A549 (cell line): ENCODE measurements around the gene BRD1. TPM values are rescaled to one million over a fixed set of nuclear protein-coding genes. Genes with fewer than 3 reads are reported as not detected.

Source experiments
- ATAC-seq, 2 experiments: fragments of 200-7000 bp in 1 of 2; fragments of >200 bp in 1 of 2; cut with Nextera tagmentation in 1 of 2; cut with Tn5 transposase in 1 of 2; 3 replicates each; pipeline versions ENCODE4 v1.8.0 to v1.9.1; 2018 to 2020; ENCODE audit warnings: mild to moderate bottlenecking in 1 of 2, moderate library complexity in 1 of 2
- CTCF ChIA-PET: fragments of 300-600 bp; sonication (Branson Sonifier 250); formaldehyde crosslinking; extraction: SDS; loops from one replicate; lab custom pipeline; 2021; ENCODE audit warnings: antibody characterized with exemption, inconsistent platforms; lab: Yijun Ruan, JAX
- POLR2A ChIA-PET: fragments of 350-600 bp; formaldehyde crosslinking; extraction: SDS; loops from one replicate; lab custom pipeline; 2021; ENCODE audit warnings: antibody characterized with exemption, inconsistent platforms; lab: Yijun Ruan, JAX
- DNase-seq, 2 experiments: peaks; one replicate each; pipeline versions ENCODE4 v3.0.0 to v3.0.0-alpha.2; 2011 to 2016; ENCODE audit warnings: low read depth in 1 of 2, low spot score in 1 of 2
- FAIRE-seq: peaks from 2 replicates; lab custom pipeline; 2011; peaks lifted over from hg19 to GRCh38; lab: Jason Lieb, UNC
- H3K27ac ChIP-seq, 2 experiments: fragments of >200 bp; sonication (Bioruptor Twin); formaldehyde crosslinking; 3 replicates each; pipeline ENCODE4 v1.5.1; 2016 to 2017
- H3K4me1 ChIP-seq: fragments of >200 bp; sonication (Bioruptor Twin); formaldehyde crosslinking; 3 replicates; pipeline ENCODE4 v1.6.1; 2016
- H3K4me2 ChIP-seq: fragments of >200 bp; sonication (Bioruptor Twin); formaldehyde crosslinking; 3 replicates; pipeline ENCODE4 v1.6.1; 2016
- H3K4me3 ChIP-seq: fragments of >200 bp; sonication (Bioruptor Twin); formaldehyde crosslinking; 3 replicates; pipeline ENCODE4 v1.5.1; 2016
- H3K9me3 ChIP-seq: fragments of >200 bp; sonication (Bioruptor Twin); formaldehyde crosslinking; 3 replicates; pipeline ENCODE4 v1.6.1; 2016
- CEBPB ChIP-seq, 2 experiments: fragments of >200 bp in 1 of 2; sonication (Bioruptor Twin) in 1 of 2; formaldehyde crosslinking in 1 of 2; IDR thresholded peaks; 2 replicates each; pipeline ENCODE4 v1.6.1; 2012 to 2016
- EHF ChIP-seq: fragments of 250-450 bp; sonication (Bioruptor Pico); IDR thresholded peaks from 2 replicates; pipeline ENCODE4 v1.5.0; 2020; ENCODE audit warnings: mild to moderate bottlenecking
- EP300 ChIP-seq, 2 experiments: fragments of >200 bp; sonication (Bioruptor Twin); formaldehyde crosslinking; IDR thresholded peaks; 2 replicates in 1 of 2; 3 replicates in 1 of 2; pipeline ENCODE4 v1.6.1; 2016 to 2017
- ESRRA ChIP-seq: fragments of 150-350 bp; IDR thresholded peaks from 2 replicates; pipeline ENCODE4 v1.6.1; 2014; ENCODE audit warnings: mild to moderate bottlenecking, low read length, borderline replicate concordance
- HDAC2 ChIP-seq: fragments of 200-600 bp; sonication (generic); IDR thresholded peaks from 2 replicates; pipeline ENCODE4 v1.6.1; 2016
- HOXA7 ChIP-seq: fragments of 250-450 bp; sonication (Bioruptor Pico); IDR thresholded peaks from 2 replicates; pipeline ENCODE4 v1.5.0; 2020; ENCODE audit warnings: mild to moderate bottlenecking, moderate library complexity
- HOXB5 ChIP-seq: fragments of 250-450 bp; sonication (Bioruptor Pico); IDR thresholded peaks from 2 replicates; pipeline ENCODE4 v1.5.0; 2020; ENCODE audit warnings: mild to moderate bottlenecking, moderate library complexity
- JUNB ChIP-seq: fragments of >200 bp; sonication (Bioruptor Twin); formaldehyde crosslinking; IDR thresholded peaks from 2 replicates; pipeline ENCODE4 v1.6.1; 2016
- KDM5A ChIP-seq: fragments of 200-600 bp; sonication (generic); IDR thresholded peaks from 2 replicates; pipeline ENCODE4 v1.6.1; 2016; ENCODE audit warnings: antibody characterized with exemption, mild to moderate bottlenecking
- PHF8 ChIP-seq: fragments of 200-600 bp; sonication (generic); IDR thresholded peaks from 2 replicates; pipeline ENCODE4 v1.6.1; 2016; ENCODE audit warnings: low read depth, mild to moderate bottlenecking, antibody characterized with exemption, moderate library complexity, borderline replicate concordance
- RARB ChIP-seq: fragments of 250-450 bp; sonication (Bioruptor Pico); IDR thresholded peaks from 2 replicates; pipeline ENCODE4 v1.8.0; 2021; ENCODE audit warnings: mild to moderate bottlenecking, moderate library complexity
- RNF2 ChIP-seq: fragments of 200-600 bp; sonication (generic); IDR thresholded peaks from 2 replicates; pipeline ENCODE4 v1.6.1; 2016; ENCODE audit warnings: low read depth, mild to moderate bottlenecking, antibody characterized with exemption, moderate library complexity, borderline replicate concordance
- SMC3 ChIP-seq: fragments of >200 bp; sonication (Bioruptor Twin); formaldehyde crosslinking; IDR thresholded peaks from 3 replicates; pipeline ENCODE4 v1.6.1; 2018; ENCODE audit warnings: inconsistent platforms
- TFCP2L1 ChIP-seq: fragments of 250-450 bp; sonication (Bioruptor Pico); IDR thresholded peaks from 2 replicates; pipeline ENCODE4 v1.5.0; 2021; ENCODE audit warnings: mild to moderate bottlenecking
- TP53 ChIP-seq: fragments of 250-450 bp; sonication (Bioruptor Pico); IDR thresholded peaks from 2 replicates; pipeline ENCODE4 v1.5.0; 2021; ENCODE audit warnings: mild to moderate bottlenecking, moderate library complexity
- ZC3H11A ChIP-seq: fragments of 450-650 bp; IDR thresholded peaks from 2 replicates; pipeline ENCODE4 v1.6.1; 2014; ENCODE audit warnings: antibody characterized with exemption, mild to moderate bottlenecking
- ZNF302 ChIP-seq: fragments of 250-450 bp; sonication (Bioruptor Pico); IDR thresholded peaks from 2 replicates; pipeline ENCODE4 v1.9.0; 2021; ENCODE audit warnings: inconsistent platforms, mild to moderate bottlenecking, moderate library complexity
- WGBS: methylation state at CpG from one replicate; pipeline ENCODE4 v1.1.6; 2017; ENCODE audit errors: missing lambda C conversion rate; 5-methylcytosine and 5-hydroxymethylcytosine counted together
- polyA plus RNA-seq, 4 experiments: library from polyadenylated mRNA; depleted of rRNA in 3 of 4; stranded (reverse); fragments of >200 nt; fragmentation: RNase III in 1 of 4; extraction: RNeasy Plus Mini Kit Qiagen cat#74134 plus additional on column Dnase treatment in 1 of 4; gene quantifications; 2 replicates in 3 of 4; 3 replicates in 1 of 4; pipeline ENCODE4 v1.2.3, GENCODE V29; 2011 to 2017
- TF ChIP-seq, protein P1 (sequence below): IDR thresholded peaks from 2 replicates; pipeline ENCODE4 v1.6.1; 2012; ENCODE audit warnings: low read depth, borderline replicate concordance
- TF ChIP-seq, protein P2 (sequence below): fragments of 150-350 bp; IDR thresholded peaks from 2 replicates; pipeline ENCODE4 v1.6.1; 2014; ENCODE audit warnings: low read depth, mild to moderate bottlenecking, low read length
- TF ChIP-seq, protein P3 (sequence below): fragments of >200 bp; sonication (Bioruptor Twin); formaldehyde crosslinking; IDR thresholded peaks from 2 replicates; pipeline ENCODE4 v1.6.1; 2016
- TF ChIP-seq, protein P4 (sequence below): fragments of 200-600 bp; sonication (generic); IDR thresholded peaks from 2 replicates; pipeline ENCODE4 v1.6.1; 2016; ENCODE audit warnings: antibody characterized with exemption, mild to moderate bottlenecking, moderate library complexity

The BRD1 gene
- polyA plus RNA-seq, 2 of the 4 experiments (the other 2 are of a cell fraction): 3.7 to 11.5 TPM

DNA sequence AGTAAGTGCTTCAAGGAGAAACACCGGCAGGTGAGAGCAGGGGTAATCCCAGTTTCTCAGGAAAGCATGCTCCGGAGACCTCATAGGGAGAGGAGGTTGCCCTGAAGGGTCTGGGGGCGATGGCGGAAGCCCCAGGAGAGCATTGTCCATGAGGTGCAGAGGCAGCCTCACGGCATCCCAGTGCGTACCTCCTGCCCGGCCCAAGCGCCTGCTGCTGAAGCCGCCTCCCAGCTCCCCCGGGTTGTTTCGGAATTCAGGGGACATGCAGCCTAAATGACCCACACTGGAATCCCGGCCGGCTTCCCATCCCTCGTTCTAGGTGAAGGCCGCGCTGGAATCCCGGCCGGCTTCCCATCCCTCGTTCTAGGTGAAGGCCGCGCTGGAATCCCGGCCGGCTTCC, 28.7 kb upstream of the BRD1 start:
- no peak for DNase-seq
- ATAC-seq: no peak
- H3K27ac ChIP-seq: no peak overlapping the region
- FAIRE-seq: no peak
- no peak for TF ChIP-seq ESRRA
- TF ChIP-seq, protein P1, sequence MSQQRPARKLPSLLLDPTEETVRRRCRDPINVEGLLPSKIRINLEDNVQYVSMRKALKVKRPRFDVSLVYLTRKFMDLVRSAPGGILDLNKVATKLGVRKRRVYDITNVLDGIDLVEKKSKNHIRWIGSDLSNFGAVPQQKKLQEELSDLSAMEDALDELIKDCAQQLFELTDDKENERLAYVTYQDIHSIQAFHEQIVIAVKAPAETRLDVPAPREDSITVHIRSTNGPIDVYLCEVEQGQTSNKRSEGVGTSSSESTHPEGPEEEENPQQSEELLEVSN: no peak
- TF ChIP-seq, protein P2, sequence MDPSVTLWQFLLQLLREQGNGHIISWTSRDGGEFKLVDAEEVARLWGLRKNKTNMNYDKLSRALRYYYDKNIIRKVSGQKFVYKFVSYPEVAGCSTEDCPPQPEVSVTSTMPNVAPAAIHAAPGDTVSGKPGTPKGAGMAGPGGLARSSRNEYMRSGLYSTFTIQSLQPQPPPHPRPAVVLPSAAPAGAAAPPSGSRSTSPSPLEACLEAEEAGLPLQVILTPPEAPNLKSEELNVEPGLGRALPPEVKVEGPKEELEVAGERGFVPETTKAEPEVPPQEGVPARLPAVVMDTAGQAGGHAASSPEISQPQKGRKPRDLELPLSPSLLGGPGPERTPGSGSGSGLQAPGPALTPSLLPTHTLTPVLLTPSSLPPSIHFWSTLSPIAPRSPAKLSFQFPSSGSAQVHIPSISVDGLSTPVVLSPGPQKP: no peak
- TF ChIP-seq SMC3: no peak
- TF ChIP-seq KDM5A: no peak
- TF ChIP-seq EHF: no peak
- TF ChIP-seq, protein P3, sequence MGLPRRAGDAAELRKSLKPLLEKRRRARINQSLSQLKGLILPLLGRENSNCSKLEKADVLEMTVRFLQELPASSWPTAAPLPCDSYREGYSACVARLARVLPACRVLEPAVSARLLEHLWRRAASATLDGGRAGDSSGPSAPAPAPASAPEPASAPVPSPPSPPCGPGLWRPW: no peak
- TF ChIP-seq EP300 (IDR thresholded peaks at IDR 0.05): no peak
- no peak for TF ChIP-seq HDAC2
- TF ChIP-seq HOXA7 (CRISPR knock-in tag): no peak
- TF ChIP-seq JUNB: no peak
- TF ChIP-seq CEBPB (IDR thresholded peaks at IDR 0.05): no peak
- TF ChIP-seq TFCP2L1 (CRISPR knock-in tag): no peak
- TF ChIP-seq, all 56 proteins: peak for 0
- Histone ChIP-seq H3K9me3 (no peaks in the 10 kb centered on the region), H3K4me3 (no peak overlapping the region), H3K4me1 (peaks cover 12% of the 10 kb centered on the region), H3K4me2 (peak overlapping the region; percentile 86; the same call in 1 of the 3 replicates)
- ChIA-PET POLR2A (no interaction called here), CTCF (interaction anchor here (1.2 kb wide), 1 partner anchor 59 kb away, joined by 4 read pairs; no protein-coding TSS in a partner anchor)
- 97% methylated on average over 22 of the region's 23 CpGs for WGBS

DNA sequence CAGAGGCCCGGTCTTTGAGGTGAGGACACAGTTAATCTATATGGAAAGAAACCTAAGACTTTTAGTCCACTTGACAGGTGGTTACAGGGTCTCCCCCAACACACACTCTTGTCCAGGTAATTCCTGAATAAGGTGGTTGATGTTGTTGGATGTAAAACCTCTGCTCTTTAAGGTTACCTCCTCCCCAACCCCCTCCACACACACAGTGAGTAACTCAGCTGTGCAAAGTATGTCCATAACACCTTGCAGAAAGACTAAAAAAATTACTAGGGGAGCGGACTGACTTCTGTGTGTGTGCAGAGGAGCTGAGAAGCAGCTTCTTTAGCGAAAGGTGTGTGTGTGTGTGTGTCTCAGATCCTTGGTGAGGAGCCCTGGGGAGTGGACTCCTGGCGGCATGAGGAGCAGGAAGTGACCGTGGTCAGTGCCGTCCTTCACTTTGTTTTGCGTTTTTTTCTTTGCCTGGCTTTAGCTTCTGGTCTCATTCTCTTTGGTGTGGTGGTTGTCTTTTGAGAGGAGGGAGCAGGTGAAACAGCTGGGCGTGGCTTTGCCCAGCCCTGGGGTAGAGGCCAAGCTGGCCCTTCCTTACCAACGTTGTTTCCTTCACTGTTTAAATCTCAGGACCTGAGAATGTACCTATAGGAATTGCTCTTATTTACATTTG, 27.7 kb upstream of the BRD1 start:
- H3K9me3 ChIP-seq: no peaks in the 10 kb centered on the region
- peak overlapping the region; percentile 79 for H3K4me3 ChIP-seq
- H3K4me2 ChIP-seq: peak overlapping the region; percentile 86
- ChIA-PET POLR2A (no interaction called here), CTCF (no interaction called here)
- WGBS: 61% methylated on average over 9 of the region's 9 CpGs
- H3K4me1 ChIP-seq: peaks cover 12% of the 10 kb centered on the region
- no peak for ATAC-seq
- H3K27ac ChIP-seq: 0 out of 6 replicates have a peak overlapping the region, but pooled peaks of 1 of the 2 experiments have one; percentile 40
- no peak for TF ChIP-seq ZNF302 (CRISPR knock-in tag)
- no peak for TF ChIP-seq TP53 (CRISPR knock-in tag)
- TF ChIP-seq HOXB5 (CRISPR knock-in tag): no peak
- TF ChIP-seq ZC3H11A: no peak
- TF ChIP-seq, protein P4, sequence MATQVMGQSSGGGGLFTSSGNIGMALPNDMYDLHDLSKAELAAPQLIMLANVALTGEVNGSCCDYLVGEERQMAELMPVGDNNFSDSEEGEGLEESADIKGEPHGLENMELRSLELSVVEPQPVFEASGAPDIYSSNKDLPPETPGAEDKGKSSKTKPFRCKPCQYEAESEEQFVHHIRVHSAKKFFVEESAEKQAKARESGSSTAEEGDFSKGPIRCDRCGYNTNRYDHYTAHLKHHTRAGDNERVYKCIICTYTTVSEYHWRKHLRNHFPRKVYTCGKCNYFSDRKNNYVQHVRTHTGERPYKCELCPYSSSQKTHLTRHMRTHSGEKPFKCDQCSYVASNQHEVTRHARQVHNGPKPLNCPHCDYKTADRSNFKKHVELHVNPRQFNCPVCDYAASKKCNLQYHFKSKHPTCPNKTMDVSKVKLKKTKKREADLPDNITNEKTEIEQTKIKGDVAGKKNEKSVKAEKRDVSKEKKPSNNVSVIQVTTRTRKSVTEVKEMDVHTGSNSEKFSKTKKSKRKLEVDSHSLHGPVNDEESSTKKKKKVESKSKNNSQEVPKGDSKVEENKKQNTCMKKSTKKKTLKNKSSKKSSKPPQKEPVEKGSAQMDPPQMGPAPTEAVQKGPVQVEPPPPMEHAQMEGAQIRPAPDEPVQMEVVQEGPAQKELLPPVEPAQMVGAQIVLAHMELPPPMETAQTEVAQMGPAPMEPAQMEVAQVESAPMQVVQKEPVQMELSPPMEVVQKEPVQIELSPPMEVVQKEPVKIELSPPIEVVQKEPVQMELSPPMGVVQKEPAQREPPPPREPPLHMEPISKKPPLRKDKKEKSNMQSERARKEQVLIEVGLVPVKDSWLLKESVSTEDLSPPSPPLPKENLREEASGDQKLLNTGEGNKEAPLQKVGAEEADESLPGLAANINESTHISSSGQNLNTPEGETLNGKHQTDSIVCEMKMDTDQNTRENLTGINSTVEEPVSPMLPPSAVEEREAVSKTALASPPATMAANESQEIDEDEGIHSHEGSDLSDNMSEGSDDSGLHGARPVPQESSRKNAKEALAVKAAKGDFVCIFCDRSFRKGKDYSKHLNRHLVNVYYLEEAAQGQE: no peak
- no peak for TF ChIP-seq RARB (CRISPR knock-in tag)
- no peak for TF ChIP-seq RNF2
- no peak for TF ChIP-seq PHF8
- FAIRE-seq: no peak
- no peak for DNase-seq
